ENCODE data around the gene RRP15.

The RRP15 gene

GRCh38 chr1:218362418-218363076 is 77.5 kb downstream of the RRP15 start:
- Histone ChIP-seq H3F3A (ENCODE audit: low read depth) (no peaks in the 10 kb centered on the region), H3K27me3 (ENCODE audit: insufficient read depth, low read length, poor library complexity, severe bottlenecking) (no peaks in the 10 kb centered on the region)

GRCh38 chr1:218363141-218363540 is 78.0 kb downstream of the RRP15 start:
- no peaks in the 10 kb centered on the region for H3K9me2 ChIP-seq (replicated peaks; ENCODE audit: low read depth, low read length)
- no peak overlapping the region for H3K4me2 ChIP-seq (ENCODE audit: low read depth, low read length, poor library complexity, severe bottlenecking)
- no peak overlapping the region for H3K4me3 ChIP-seq (ENCODE audit: low read length, poor library complexity, severe bottlenecking)
- H3K27me3 ChIP-seq (ENCODE audit: insufficient read depth, low read length, poor library complexity, severe bottlenecking): no peaks in the 10 kb centered on the region
- no peaks in the 10 kb centered on the region for H3K4me1 ChIP-seq (ENCODE audit: insufficient read depth, low read length, poor library complexity, severe bottlenecking)
- H3K36me3 ChIP-seq (ENCODE audit: insufficient read depth, low read length): no peaks in the 10 kb centered on the region
- no peaks in the 10 kb centered on the region for H3F3A ChIP-seq (ENCODE audit: low read depth)
- no peaks in the 10 kb centered on the region for H3K9me3 ChIP-seq (ENCODE audit: insufficient read depth, low read depth, low read length)
- no peaks in the 10 kb centered on the region for H4K20me1 ChIP-seq (ENCODE audit: insufficient read depth, low read length, poor library complexity, severe bottlenecking)
- TF ChIP-seq EZH2phosphoT487 (IDR thresholded peaks at IDR 0.05; ENCODE audit: borderline replicate concordance) (no peak), CTCF (conservative IDR thresholded peaks at IDR 0.05; ENCODE audit: low read length) (no peak)
- no peak overlapping the region for H2AFZ ChIP-seq (ENCODE audit: low read length)
- H3K9ac ChIP-seq (ENCODE audit: low read depth, low read length, poor library complexity, severe bottlenecking): no peak overlapping the region
- no peaks in the 10 kb centered on the region for H3K79me2 ChIP-seq (ENCODE audit: insufficient read depth, low read length)

More at GRCh38 chr1:218362418-218363076, 77.5 kb downstream of the RRP15 start:
- Histone ChIP-seq H4K20me1 (ENCODE audit: insufficient read depth, low read length, poor library complexity, severe bottlenecking) (no peaks in the 10 kb centered on the region), H3K36me3 (ENCODE audit: insufficient read depth, low read length) (no peaks in the 10 kb centered on the region), H3K9ac (ENCODE audit: low read depth, low read length, poor library complexity, severe bottlenecking) (no peak overlapping the region), H2AFZ (ENCODE audit: low read length) (no peak overlapping the region), H3K9me2 (replicated peaks; ENCODE audit: low read depth, low read length) (no peaks in the 10 kb centered on the region), H3K79me2 (ENCODE audit: insufficient read depth, low read length) (no peaks in the 10 kb centered on the region), H3K4me3 (ENCODE audit: low read length, poor library complexity, severe bottlenecking) (no peak overlapping the region), H3K9me3 (ENCODE audit: insufficient read depth, low read depth, low read length) (no peaks in the 10 kb centered on the region), H3K4me2 (ENCODE audit: low read depth, low read length, poor library complexity, severe bottlenecking) (no peak overlapping the region), H3K4me1 (ENCODE audit: insufficient read depth, low read length, poor library complexity, severe bottlenecking) (no peaks in the 10 kb centered on the region)
- no peak for TF ChIP-seq EZH2phosphoT487 (IDR thresholded peaks at IDR 0.05; ENCODE audit: borderline replicate concordance)
- no peak for TF ChIP-seq CTCF (conservative IDR thresholded peaks at IDR 0.05; ENCODE audit: low read length)

- H3K36me3 ChIP-seq (ENCODE audit: insufficient read depth, low read length): no peaks in the 10 kb centered on the region
- no peaks in the 10 kb centered on the region for H4K20me1 ChIP-seq (ENCODE audit: insufficient read depth, low read length, poor library complexity, severe bottlenecking)
- TF ChIP-seq EZH2phosphoT487 (IDR thresholded peaks at IDR 0.05; ENCODE audit: borderline replicate concordance) (no peak), CTCF (conservative IDR thresholded peaks at IDR 0.05; ENCODE audit: low read length) (no peak)
- no peak overlapping the region for H3K9ac ChIP-seq (ENCODE audit: low read depth, low read length, poor library complexity, severe bottlenecking)
- no peaks in the 10 kb centered on the region for H3K9me2 ChIP-seq (replicated peaks; ENCODE audit: low read depth, low read length)
- no peaks in the 10 kb centered on the region for H3F3A ChIP-seq (ENCODE audit: low read depth)
- no peaks in the 10 kb centered on the region for H3K9me3 ChIP-seq (ENCODE audit: insufficient read depth, low read depth, low read length)
- H3K4me2 ChIP-seq (ENCODE audit: low read depth, low read length, poor library complexity, severe bottlenecking): no peak overlapping the region
- H3K27me3 ChIP-seq (ENCODE audit: insufficient read depth, low read length, poor library complexity, severe bottlenecking): no peaks in the 10 kb centered on the region
- no peaks in the 10 kb centered on the region for H3K79me2 ChIP-seq (ENCODE audit: insufficient read depth, low read length)
- H3K4me1 ChIP-seq (ENCODE audit: insufficient read depth, low read length, poor library complexity, severe bottlenecking): no peaks in the 10 kb centered on the region
- no peak overlapping the region for H2AFZ ChIP-seq (ENCODE audit: low read length)
- no peak overlapping the region for H3K4me3 ChIP-seq (ENCODE audit: low read length, poor library complexity, severe bottlenecking)
Observed at GRCh38 chr1:218364028-218364710, 79.1 kb downstream of the RRP15 start.
